Epithelial cell of esophagus (primary cell): Measurements from ENCODE around the gene ENOX1.

Source experiments
- DNase-seq: peaks from one replicate; pipeline ENCODE4 v3.0.0; 2010; ENCODE audit warnings: low read depth
- H3K4me3 ChIP-seq: 2 replicates; pipeline ENCODE4 v1.5.1; 2011; ENCODE audit warnings: mild to moderate bottlenecking, low read length, control low read depth
- CTCF ChIP-seq: IDR thresholded peaks from 2 replicates; pipeline ENCODE4 v1.5.1; 2011; ENCODE audit warnings: low read depth, mild to moderate bottlenecking, low read length, control low read depth, inconsistent platforms; ENCODE audit not compliant: insufficient read depth; ENCODE audit errors: missing control alignments

The ENOX1 gene

GRCh38 chr13:43764349-43764748, 22.4 kb downstream of the ENOX1 start:
- no peak for TF ChIP-seq CTCF
- H3K4me3 ChIP-seq = no peak overlapping the region
- DNase-seq = no peak

- H3K4me3 ChIP-seq = no peak overlapping the region
- no peak for DNase-seq
- TF ChIP-seq CTCF = no peak
Measured at GRCh38 chr13:43763143-43763759, 23.5 kb downstream of the ENOX1 start.

- H3K4me3 ChIP-seq = no peak overlapping the region
- no peak for DNase-seq
- no peak for TF ChIP-seq CTCF
Measured at GRCh38 chr13:43761616-43762315, 25.0 kb downstream of the ENOX1 start.

- no peak overlapping the region for H3K4me3 ChIP-seq
- DNase-seq = no peak
- no peak for TF ChIP-seq CTCF
Measured at GRCh38 chr13:43760257-43760656, 26.5 kb downstream of the ENOX1 start.

GRCh38 chr13:43758834-43759233, 27.9 kb downstream of the ENOX1 start:
- no peak for TF ChIP-seq CTCF
- no peak overlapping the region for H3K4me3 ChIP-seq
- DNase-seq = no peak

- DNase-seq = no peak
- H3K4me3 ChIP-seq = no peak overlapping the region
- no peak for TF ChIP-seq CTCF
Measured at GRCh38 chr13:43757266-43757665, 29.5 kb downstream of the ENOX1 start.

GRCh38 chr13:43755844-43756243, 30.9 kb downstream of the ENOX1 start:
- no peak for TF ChIP-seq CTCF
- no peak overlapping the region for H3K4me3 ChIP-seq

More at GRCh38 chr13:43755844-43756243, 30.9 kb downstream of the ENOX1 start:
- DNase-seq = no peak
